H1 (cell line): ENCODE data around the gene FBN1. TPM values are rescaled to one million over a fixed set of nuclear protein-coding genes. Genes with fewer than 3 reads are reported as not detected.

ENCODE experiments used
- CTCF ChIA-PET: fragments of 300-600 bp; sonication (Branson Sonifier 250); formaldehyde crosslinking; loops from one replicate; lab custom pipeline; 2021; ENCODE audit not compliant: partially characterized antibody; lab: Charles Lee
- POLR2A ChIA-PET: fragments of 300-600 bp; sonication (Branson Sonifier 250); formaldehyde crosslinking; loops from one replicate; lab custom pipeline; 2021; ENCODE audit warnings: inconsistent platforms; ENCODE audit not compliant: partially characterized antibody; lab: Charles Lee
- DNase-seq, 2 experiments: peaks; one replicate each; pipeline versions ENCODE4 v3.0.0 to v3.0.0-alpha.2; 2010 to 2022; ENCODE audit warnings: low spot score in 2 of 2, low read depth in 1 of 2, mixed read lengths in 1 of 2
- FAIRE-seq: peaks from 2 replicates; lab custom pipeline; 2011; peaks lifted over from hg19 to GRCh38; lab: Jason Lieb, UNC
- H2AFZ ChIP-seq: 2 replicates; pipeline ENCODE4 v1.8.1; 2012; ENCODE audit warnings: low read length, inconsistent platforms
- H2AK5ac ChIP-seq: 2 replicates; pipeline ENCODE4 v1.6.1; 2013; ENCODE audit warnings: low read depth, low read length
- H2BK120ac ChIP-seq: replicated peaks from 2 replicates; pipeline ENCODE3; 2013; ENCODE audit warnings: low read depth, low read length, inconsistent platforms
- H2BK12ac ChIP-seq: 2 replicates; pipeline ENCODE4 v1.6.1; 2013; ENCODE audit warnings: low read depth, low read length
- H2BK15ac ChIP-seq: 2 replicates; pipeline ENCODE4 v1.6.1; 2013; ENCODE audit warnings: low read length
- H2BK20ac ChIP-seq: 2 replicates; pipeline ENCODE4 v1.6.1; 2013; ENCODE audit warnings: low read length
- H2BK5ac ChIP-seq: 2 replicates; pipeline ENCODE4 v1.6.1; 2013; ENCODE audit warnings: low read depth, low read length
- H3K14ac ChIP-seq: 2 replicates; pipeline ENCODE4 v1.6.1; 2013; ENCODE audit warnings: inconsistent platforms; ENCODE audit not compliant: insufficient read length
- H3K18ac ChIP-seq: 2 replicates; pipeline ENCODE4 v1.6.1; 2013; ENCODE audit warnings: low read length; ENCODE audit errors: extremely low read depth
- H3K23ac ChIP-seq: 2 replicates; pipeline ENCODE4 v1.6.1; 2013; ENCODE audit warnings: inconsistent platforms; ENCODE audit not compliant: insufficient read length
- H3K23me2 ChIP-seq: 2 replicates; pipeline ENCODE4 v1.6.1; 2013; ENCODE audit warnings: low read depth, low read length
- H3K27ac ChIP-seq: 2 replicates; pipeline ENCODE4 v1.6.1; 2011; ENCODE audit warnings: low read depth, low read length, inconsistent platforms
- H3K27me3 ChIP-seq, 4 experiments: replicated peaks in 1 of 4; 1 replicate in 1 of 4; 2 replicates in 3 of 4; pipeline versions ENCODE4 v1.6.1 to v1.8.1; 2011 to 2013; ENCODE audit warnings: low read length in 3 of 4, mild to moderate bottlenecking in 3 of 4, inconsistent platforms in 2 of 4, mixed read lengths in 2 of 4, moderate library complexity in 1 of 4; ENCODE audit not compliant: control insufficient read depth in 3 of 4, insufficient read depth in 3 of 4; ENCODE audit errors: extremely low read depth in 1 of 4
- H3K36me3 ChIP-seq, 4 experiments: 2 replicates each; pipeline versions ENCODE4 v1.6.1 to v1.8.1; 2011 to 2013; ENCODE audit warnings: mild to moderate bottlenecking in 4 of 4, low read length in 3 of 4, moderate library complexity in 2 of 4, control low read depth in 1 of 4, inconsistent platforms in 1 of 4; ENCODE audit not compliant: insufficient read depth in 4 of 4, control insufficient read depth in 2 of 4
- H3K4ac ChIP-seq: replicated peaks from 2 replicates; pipeline ENCODE3; 2013; ENCODE audit warnings: low read length, low read depth, mixed read lengths, inconsistent platforms; ENCODE audit not compliant: insufficient read length
- H3K4me1 ChIP-seq, 4 experiments: replicated peaks in 1 of 4; 1 replicate in 1 of 4; 2 replicates in 3 of 4; pipeline versions ENCODE4 v1.6.1 to v1.8.1; 2011 to 2013; ENCODE audit warnings: low read length in 3 of 4, inconsistent platforms in 2 of 4, mixed read lengths in 1 of 4; ENCODE audit not compliant: insufficient read depth in 4 of 4, control insufficient read depth in 3 of 4
- H3K4me2 ChIP-seq, 2 experiments: 2 replicates each; pipeline versions ENCODE4 v1.6.1 to v1.8.1; 2011 to 2013; ENCODE audit warnings: low read depth in 2 of 2, low read length in 2 of 2, control low read depth in 1 of 2, inconsistent platforms in 1 of 2, mild to moderate bottlenecking in 1 of 2; ENCODE audit not compliant: insufficient read depth in 1 of 2
- H3K4me3 ChIP-seq, 4 experiments: fragments of 200-600, 300-600 bp in 1 of 4; sonication (generic), shearing (Covaris generic), sonication (Bioruptor Twin) in 1 of 4; 2 replicates each; pipeline versions ENCODE4 v1.5.1 to v1.8.1; 2011 to 2016; ENCODE audit warnings: low read length in 4 of 4, low read depth in 3 of 4, control low read depth in 2 of 4, inconsistent platforms in 2 of 4, mild to moderate bottlenecking in 2 of 4, mixed read lengths in 1 of 4, moderate library complexity in 1 of 4; ENCODE audit not compliant: insufficient read depth in 2 of 4; ENCODE audit errors: extremely low read depth in 1 of 4
- H3K56ac ChIP-seq: replicated peaks from 2 replicates; pipeline ENCODE3; 2013; ENCODE audit warnings: low read depth, mild to moderate bottlenecking, mixed read lengths, low read length, inconsistent platforms; ENCODE audit not compliant: insufficient read length
- H3K79me1 ChIP-seq: 2 replicates; pipeline ENCODE4 v1.6.1; 2013; ENCODE audit warnings: low read depth, low read length, control low read depth
- H3K79me2 ChIP-seq, 2 experiments: 2 replicates each; pipeline versions ENCODE4 v1.6.1 to v1.8.1; 2012 to 2013; ENCODE audit warnings: low read length in 2 of 2, mild to moderate bottlenecking in 2 of 2, inconsistent platforms in 1 of 2; ENCODE audit not compliant: insufficient read depth in 2 of 2, control insufficient read depth in 1 of 2
- H3K9ac ChIP-seq, 4 experiments: replicated peaks in 1 of 4; 1 replicate in 1 of 4; 2 replicates in 3 of 4; pipeline versions ENCODE4 v1.6.1 to v1.8.1; 2011 to 2013; ENCODE audit warnings: low read depth in 3 of 4, low read length in 3 of 4, control low read depth in 2 of 4, mild to moderate bottlenecking in 2 of 4, moderate library complexity in 2 of 4, inconsistent platforms in 1 of 4; ENCODE audit errors: extremely low read depth in 1 of 4
- H3K9me3 ChIP-seq, 2 experiments: 2 replicates each; pipeline versions ENCODE4 v1.6.1 to v1.8.1; 2012 to 2013; ENCODE audit warnings: mild to moderate bottlenecking in 2 of 2, moderate library complexity in 2 of 2, control low read depth in 1 of 2, inconsistent platforms in 1 of 2, low read depth in 1 of 2, low read length in 1 of 2, mixed read lengths in 1 of 2; ENCODE audit not compliant: insufficient read depth in 2 of 2
- H4K20me1 ChIP-seq, 2 experiments: replicated peaks in 1 of 2; 2 replicates each; pipeline versions ENCODE3 to v1.8.1; 2011 to 2013; ENCODE audit warnings: inconsistent platforms in 2 of 2, low read length in 2 of 2, mild to moderate bottlenecking in 1 of 2; ENCODE audit not compliant: insufficient read depth in 2 of 2, control insufficient read depth in 1 of 2
- H4K5ac ChIP-seq: 2 replicates; pipeline ENCODE4 v1.6.1; 2013; ENCODE audit warnings: low read length, low read depth, mixed read lengths, inconsistent platforms; ENCODE audit not compliant: insufficient read length
- H4K8ac ChIP-seq: 2 replicates; pipeline ENCODE4 v1.8.0; 2013; ENCODE audit warnings: mild to moderate bottlenecking, moderate library complexity, low read length, inconsistent platforms; ENCODE audit not compliant: insufficient read depth; ENCODE audit errors: extremely low read depth
- H4K91ac ChIP-seq: replicated peaks from 2 replicates; pipeline ENCODE3; 2013; ENCODE audit warnings: low read length, mixed read lengths, inconsistent platforms; ENCODE audit not compliant: insufficient read length
- BRCA1 ChIP-seq: IDR thresholded peaks from 2 replicates; pipeline ENCODE4 v1.6.1; 2012; ENCODE audit warnings: low read depth, low read length, improper control_type of control experiment
- CBX8 ChIP-seq: fragments of 300-800, 300-1000 bp; sonication (generic); IDR thresholded peaks from 2 replicates; pipeline ENCODE4 v1.7.1; 2016; ENCODE audit warnings: low read depth, low read length, borderline replicate concordance
- HDAC6 ChIP-seq: IDR thresholded peaks from one replicate; pipeline ENCODE4 v1.7.1; 2012; ENCODE audit warnings: low read depth, mild to moderate bottlenecking, inconsistent platforms, low read length, moderate library complexity
- JUN ChIP-seq: IDR thresholded peaks from 2 replicates; pipeline ENCODE4 v1.6.1; 2011; ENCODE audit warnings: low read depth, mild to moderate bottlenecking, improper control_type of control experiment, low read length
- JUND ChIP-seq: IDR thresholded peaks from 2 replicates; pipeline ENCODE4 v1.6.1; 2011; ENCODE audit warnings: mild to moderate bottlenecking, improper control_type of control experiment, low read length
- NRF1 ChIP-seq: IDR thresholded peaks from 2 replicates; pipeline ENCODE4 v1.6.1; 2011; ENCODE audit warnings: mild to moderate bottlenecking, low read depth, low read length, improper control_type of control experiment
- POLR2AphosphoS5 ChIP-seq: IDR thresholded peaks from 2 replicates; pipeline ENCODE4 v1.6.1; 2011; ENCODE audit warnings: low read depth, low read length
- SP4 ChIP-seq: IDR thresholded peaks from 2 replicates; pipeline ENCODE4 v1.6.1; 2012; ENCODE audit warnings: low read length, inconsistent platforms
- WGBS, 2 experiments: shearing (Covaris generic) in 1 of 2; methylation state at CpG; one replicate each; pipeline versions ENCODE4 v1.1.6 to v1.1.7; 2013 to 2015; ENCODE audit warnings: low lambda C conversion rate in 2 of 2, mixed read lengths in 2 of 2, inconsistent platforms in 1 of 2, low coverage in 1 of 2, missing lambda C conversion rate in 1 of 2; ENCODE audit not compliant: insufficient replicate concordance in 2 of 2, insufficient coverage in 1 of 2, insufficient read length in 1 of 2; ENCODE audit errors: extremely low coverage in 1 of 2, missing lambda C conversion rate in 1 of 2; 5-methylcytosine and 5-hydroxymethylcytosine counted together
- polyA plus RNA-seq, 7 experiments: library from polyadenylated mRNA; depleted of rRNA in 3 of 7; stranded (reverse) in 5 of 7; unstranded in 2 of 7; fragments of >200 nt in 5 of 7; fragments of 200-250 nt in 2 of 7; gene quantifications; 1 replicate in 5 of 7; 2 replicates in 1 of 7; 4 replicates in 1 of 7; pipeline versions ENCODE4 v1.2.1 to v1.2.3, GENCODE V29; 2011 to 2013; ENCODE audit warnings: missing spikeins in 2 of 7, mixed read lengths in 2 of 7
- total RNA-seq: library from RNA; stranded (reverse); fragmentation: NEBNext Ultra II Directional; extraction: Animal tissue kit (Norgen Biotek cat#: 25700); gene quantifications from 2 replicates; pipeline ENCODE4 v1.2.1, GENCODE V29; 2021

Gene FBN1
- total and polyA plus RNA-seq, 2 of the 8 experiments (the other 6 are each of a cell fraction or from before 2014, with no cell fraction given), result 3.0 to 4.0 TPM

- Histone ChIP-seq H3K9me3 (0 out of 4 replicates have a peak, but pooled peaks cover 0 to 3% of the 10 kb centered on the region in 2 experiments), H2AFZ (no peak overlapping the region), H4K8ac (no peak overlapping the region), H3K27ac (no peak overlapping the region), H3K18ac (no peak overlapping the region), H3K14ac (no peak overlapping the region), H2BK120ac (no peak overlapping the region), H2BK20ac (no peak overlapping the region), H2BK5ac (no peak overlapping the region), H3K9ac (no peak overlapping the region), H3K27me3 (no peaks in the 10 kb centered on the region), H4K5ac (no peak overlapping the region), H3K79me2 (no peaks in the 10 kb centered on the region), H4K20me1 (no peaks in the 10 kb centered on the region), H3K4ac (no peak overlapping the region), H3K23me2 (no peaks in the 10 kb centered on the region), H3K4me2 (no peak overlapping the region), H3K4me1 (no peaks in the 10 kb centered on the region), H3K36me3 (no peaks in the 10 kb centered on the region), H2BK15ac (no peak overlapping the region), H2BK12ac (no peak overlapping the region), H3K56ac (no peak overlapping the region), H4K91ac (no peak overlapping the region), H3K79me1 (no peaks in the 10 kb centered on the region), H3K4me3 (no peak overlapping the region), H3K23ac (no peak overlapping the region), H2AK5ac (no peak overlapping the region)
- DNase-seq (no peak), FAIRE-seq (no peak)
- ChIA-PET CTCF (interaction anchor here (0.6 to 2.8 kb wide), 6 partner anchors 11 to 402 kb away, joined by 3 to 12 read pairs (median 4); no protein-coding TSS in a partner anchor), POLR2A (no interaction called here)
- TF ChIP-seq JUND, result no peak
- no peak for TF ChIP-seq CBX8
- no peak for TF ChIP-seq BRCA1
- TF ChIP-seq JUN, result no peak
- no peak for TF ChIP-seq SP4
- TF ChIP-seq HDAC6, result no peak
- TF ChIP-seq POLR2AphosphoS5, result no peak
- no peak for TF ChIP-seq NRF1
- WGBS, 2 experiments, result 94% methylated on average over 10 of the region's 10 CpGs; no CpG with 5 or more reads in 1 of the 2 experiments
Measured at GRCh38 chr15:48373821-48374451, 271.6 kb downstream of the FBN1 start.
